ENCODE results near the gene PAPOLA.
A peak's percentile ranks its signal among the peaks of the same experiment; 100 is the strongest.
"Not testable (repeated sequence)": the region's sequence is repeated elsewhere in the genome, so short reads cannot be mapped to it uniquely, and the experiment has no call there.

PAPOLA gene

DNA sequence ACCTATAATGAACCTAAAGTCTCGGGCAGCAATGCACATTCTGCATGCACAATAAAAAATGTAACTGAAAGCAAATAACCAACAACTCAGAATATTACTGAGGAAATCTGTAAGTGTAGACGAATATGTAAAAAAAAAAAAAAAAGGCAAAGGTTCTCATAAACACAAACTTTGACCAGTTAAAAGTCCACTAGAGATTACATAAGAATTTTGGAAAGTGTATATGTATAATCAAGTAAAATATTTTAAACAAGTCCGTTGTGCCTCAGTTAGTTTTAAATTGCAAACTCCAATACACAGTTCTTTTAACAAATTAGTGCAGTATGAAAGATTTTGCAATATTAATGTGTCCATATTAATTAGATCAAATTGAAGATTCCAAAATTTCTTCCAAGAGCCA lies 35.3 kb upstream of the PAPOLA start:
- no peak overlapping the region for H3K4me3 ChIP-seq (replicated peaks; ENCODE audit: low read depth, low read length)
- TF ChIP-seq CTCF (IDR thresholded peaks at IDR 0.05; ENCODE audit: low read length, missing control alignments), result no peak
- no peak for DNase-seq (ENCODE audit: low read depth)

GRCh38 chr14:96470331-96470730 lies 31.9 kb upstream of the PAPOLA start:
- no peak for DNase-seq (ENCODE audit: low read depth)
- H3K4me3 ChIP-seq (replicated peaks; ENCODE audit: low read depth, low read length), result no peak overlapping the region
- TF ChIP-seq CTCF (IDR thresholded peaks at IDR 0.05; ENCODE audit: low read length, missing control alignments), result no peak

- not testable (repeated sequence) for DNase-seq (ENCODE audit: low read depth); H3K4me3 ChIP-seq (replicated peaks; ENCODE audit: low read depth, low read length)
These were observed 31.2 kb upstream of the PAPOLA start for GRCh38 chr14:96470967-96471366.

GRCh38 chr14:96478119-96478518 lies 24.1 kb upstream of the PAPOLA start:
- H3K4me3 ChIP-seq (replicated peaks; ENCODE audit: low read depth, low read length), result no peak overlapping the region
- no peak for TF ChIP-seq CTCF (IDR thresholded peaks at IDR 0.05; ENCODE audit: low read length, missing control alignments)
- no peak for DNase-seq (ENCODE audit: low read depth)

- no peak overlapping the region for H3K4me3 ChIP-seq (replicated peaks; ENCODE audit: low read depth, low read length)
- TF ChIP-seq CTCF (IDR thresholded peaks at IDR 0.05; ENCODE audit: low read length, missing control alignments), result no peak
- DNase-seq (ENCODE audit: low read depth), result peak; percentile 42
These were observed 22.6 kb upstream of the PAPOLA start for GRCh38 chr14:96479435-96480146.

DNA sequence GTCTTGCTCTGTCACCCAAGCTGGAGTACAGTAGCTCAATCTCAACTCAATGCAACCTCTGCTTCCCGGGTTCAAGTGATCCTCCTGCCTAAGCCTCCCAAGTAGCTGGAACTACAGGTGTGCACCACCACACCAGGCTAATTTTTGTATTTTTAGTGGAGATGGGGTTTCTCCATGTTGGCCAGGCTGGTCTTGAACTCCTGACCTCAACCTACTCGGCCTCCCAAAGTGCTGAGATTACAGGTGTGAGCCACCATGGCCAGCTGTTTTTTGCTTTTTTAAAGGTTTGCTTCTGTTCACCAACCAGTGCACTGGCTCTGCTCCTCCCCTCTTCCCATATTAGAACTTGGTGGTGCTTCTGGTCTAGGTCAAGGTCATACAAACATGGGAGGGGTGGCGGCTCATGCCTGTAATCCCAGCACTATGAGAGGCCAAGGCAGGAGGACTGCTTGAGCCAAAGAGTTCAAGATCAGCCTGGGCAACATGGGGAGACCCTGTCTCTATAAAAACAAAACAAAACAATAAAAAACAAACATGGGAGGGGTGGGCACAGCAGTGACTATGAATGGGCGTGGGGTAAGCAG lies 20.4 kb upstream of the PAPOLA start:
- TF ChIP-seq CTCF (IDR thresholded peaks at IDR 0.05; ENCODE audit: low read length, missing control alignments), result no peak
- H3K4me3 ChIP-seq (replicated peaks; ENCODE audit: low read depth, low read length), result no peak overlapping the region
- DNase-seq (ENCODE audit: low read depth), result no peak

- TF ChIP-seq CTCF (IDR thresholded peaks at IDR 0.05; ENCODE audit: low read length, missing control alignments), result no peak
- no peak for DNase-seq (ENCODE audit: low read depth)
- H3K4me3 ChIP-seq (replicated peaks; ENCODE audit: low read depth, low read length), result no peak overlapping the region
These were observed 19.2 kb upstream of the PAPOLA start for GRCh38 chr14:96482986-96483385.
